HepG2 (cell line): Measurements from ENCODE around the gene WSB1. TPM values are rescaled to one million over a fixed set of nuclear protein-coding genes. Genes with fewer than 3 reads are reported as not detected.

Experiments
- ATAC-seq: fragments of 200-7000 bp; cut with Tn5 transposase; 3 replicates; pipeline ENCODE4 v1.9.1; 2020; ENCODE audit warnings: mild to moderate bottlenecking, moderate library complexity
- BruUV-seq: library from RNA; stranded (reverse); fragments of 400-500 nt; replicated peaks from 2 replicates; lab custom pipeline; 2021; lab: Mats Ljungman, UMichigan
- CTCF ChIA-PET: fragments of 300-600 bp; formaldehyde crosslinking; extraction: SDS; loops from one replicate; lab custom pipeline; 2021; ENCODE audit warnings: low total read pairs, inconsistent platforms, low intra/inter-chr PET ratio; lab: Yijun Ruan, JAX
- POLR2A ChIA-PET: fragments of 350-600 bp; sonication (Branson Sonifier 250); formaldehyde crosslinking; loops from one replicate; lab custom pipeline; 2020; ENCODE audit warnings: antibody characterized with exemption, inconsistent platforms; lab: Yijun Ruan, JAX
- DNase-seq: peaks from one replicate; pipeline ENCODE4 v3.0.0-alpha.2; 2015; ENCODE audit warnings: low spot score
- FAIRE-seq: peaks from 3 replicates; lab custom pipeline; 2011; peaks lifted over from hg19 to GRCh38; lab: Jason Lieb, UNC
- H2AFZ ChIP-seq: one replicate; pipeline ENCODE4 v1.6.1; 2011; ENCODE audit warnings: low read length, inconsistent platforms
- H3K27ac ChIP-seq: fragments of 300-600 bp; 3 replicates; pipeline ENCODE4 v1.8.0; 2011; ENCODE audit warnings: mixed run types, mild to moderate bottlenecking, mixed read lengths, low read length, inconsistent platforms; ENCODE audit not compliant: insufficient read depth; ENCODE audit errors: extremely low read length
- H3K27me3 ChIP-seq, 2 experiments: fragments of 200-600 bp in 1 of 2; 2 replicates in 1 of 2; 3 replicates in 1 of 2; pipeline versions ENCODE4 v1.6.0 to v1.8.0; 2011; ENCODE audit warnings: low read length in 2 of 2, mild to moderate bottlenecking in 2 of 2, moderate library complexity in 2 of 2, inconsistent platforms in 1 of 2; ENCODE audit not compliant: insufficient read depth in 2 of 2, control insufficient read depth in 1 of 2
- H3K36me3 ChIP-seq, 2 experiments: fragments of 200-600 bp in 1 of 2; replicated peaks in 1 of 2; 2 replicates in 1 of 2; 3 replicates in 1 of 2; pipeline versions ENCODE4 v1.5.1 to v1.8.0; 2011; ENCODE audit warnings: low read length in 2 of 2, inconsistent platforms in 1 of 2; ENCODE audit not compliant: insufficient read depth in 2 of 2, control insufficient read depth in 1 of 2
- H3K4me1 ChIP-seq: 2 replicates; pipeline ENCODE4 v1.5.1; 2012; ENCODE audit warnings: low read length, inconsistent platforms; ENCODE audit not compliant: insufficient read depth
- H3K4me2 ChIP-seq: 2 replicates; pipeline ENCODE4 v1.6.0; 2011; ENCODE audit warnings: low read depth, low read length, inconsistent platforms
- H3K4me3 ChIP-seq, 3 experiments: fragments of 200-600 bp in 1 of 3; sonication (generic), shearing (Covaris generic) in 1 of 3; replicated peaks in 1 of 3; 2 replicates each; pipeline ENCODE4 v1.5.1; 2011 to 2016; ENCODE audit warnings: low read length in 3 of 3, inconsistent platforms in 2 of 3, low read depth in 2 of 3, mild to moderate bottlenecking in 2 of 3, control low read depth in 1 of 3, mixed read lengths in 1 of 3; ENCODE audit not compliant: insufficient read depth in 1 of 3
- H3K79me2 ChIP-seq: one replicate; pipeline ENCODE4 v1.6.1; 2011; ENCODE audit warnings: low read length, inconsistent platforms; ENCODE audit not compliant: insufficient read depth
- H3K9ac ChIP-seq: 2 replicates; pipeline ENCODE4 v1.6.0; 2011; ENCODE audit warnings: mild to moderate bottlenecking, low read depth, low read length, inconsistent platforms; ENCODE audit not compliant: insufficient read depth
- H3K9me3 ChIP-seq: 2 replicates; pipeline ENCODE4 v1.5.1; 2012; ENCODE audit warnings: mild to moderate bottlenecking, low read length
- H4K20me1 ChIP-seq: 2 replicates; pipeline ENCODE4 v1.6.0; 2011; ENCODE audit warnings: inconsistent platforms, mild to moderate bottlenecking, low read length, moderate library complexity; ENCODE audit not compliant: insufficient read depth
- ADNP ChIP-seq: sonication (generic); formaldehyde crosslinking; IDR thresholded peaks from 2 replicates; pipeline ENCODE4 v1.4.0; 2020; ENCODE audit warnings: missing genetic modification reagents
- CREB3 ChIP-seq: sonication (generic); formaldehyde crosslinking; IDR thresholded peaks from 2 replicates; pipeline ENCODE4 v1.5.0; 2020; ENCODE audit warnings: missing genetic modification reagents
- CSRNP2 ChIP-seq: sonication (generic); formaldehyde crosslinking; conservative IDR thresholded peaks from 2 replicates; pipeline ENCODE4 v1.8.0; 2022; ENCODE audit warnings: low read depth, missing genetic modification reagents
- ETS1 ChIP-seq: sonication (generic); formaldehyde crosslinking; IDR thresholded peaks from 2 replicates; pipeline ENCODE4 v1.4.0; 2020; ENCODE audit warnings: missing genetic modification reagents
- FOSL1 ChIP-seq: sonication (generic); formaldehyde crosslinking; IDR thresholded peaks from 2 replicates; pipeline ENCODE4 v1.9.0; 2021; ENCODE audit warnings: missing genetic modification reagents, borderline replicate concordance
- HNF1B ChIP-seq: sonication (generic); formaldehyde crosslinking; IDR thresholded peaks from 2 replicates; pipeline ENCODE4 v1.5.1; 2020; ENCODE audit warnings: mild to moderate bottlenecking, moderate library complexity, missing genetic modification reagents
- JDP2 ChIP-seq: sonication (generic); formaldehyde crosslinking; IDR thresholded peaks from 2 replicates; pipeline ENCODE4 v1.8.1; 2022; ENCODE audit warnings: missing genetic modification reagents, borderline replicate concordance
- JUN ChIP-seq: sonication (generic); formaldehyde crosslinking; IDR thresholded peaks from 2 replicates; pipeline ENCODE4 v1.4.0; 2020; ENCODE audit warnings: mild to moderate bottlenecking, missing genetic modification reagents
- NCOA5 ChIP-seq: sonication (generic); formaldehyde crosslinking; IDR thresholded peaks from 2 replicates; pipeline ENCODE4 v1.4.0; 2020; ENCODE audit warnings: missing genetic modification reagents
- RNF2 ChIP-seq: fragments of 450-650 bp; conservative IDR thresholded peaks from 2 replicates; pipeline ENCODE4 v1.6.1; 2016; ENCODE audit warnings: low read depth
- U2AF2 ChIP-seq: fragments of 200-400 bp; formaldehyde crosslinking; IDR thresholded peaks from 2 replicates; pipeline ENCODE4 v1.6.1; 2017; ENCODE audit warnings: low read depth, mild to moderate bottlenecking, low read length
- ZBTB26 ChIP-seq: IDR thresholded peaks from 2 replicates; pipeline ENCODE4 v1.6.1; 2016; ENCODE audit warnings: missing compliant biosample characterization, missing genetic modification reagents, borderline replicate concordance
- WGBS: methylation state at CpG from one replicate; pipeline ENCODE4 v1.1.6; 2017; ENCODE audit warnings: low lambda C conversion rate; 5-methylcytosine and 5-hydroxymethylcytosine counted together
- in situ Hi-C: cut with HindIII; loops from 2 replicates; pipeline ENCODE4 v1.10.0; 2017; ENCODE audit warnings: low pct_unique_long_range_greater_than_20kb; ENCODE audit not compliant: extremely low pct_ligation_motif_present
- intact Hi-C: fragments of 100-400 bp; cut with micrococcal nuclease; formaldehyde crosslinking; loops from one replicate; pipeline ENCODE4 v1.10.0; 2022; ENCODE audit not compliant: unreplicated experiment
- polyA plus RNA-seq, 8 experiments: library from polyadenylated mRNA; depleted of rRNA in 3 of 8; stranded (reverse) in 7 of 8; unstranded in 1 of 8; fragments of >200 nt; fragmentation: Illumina TruSeq in 4 of 8; extraction: Trizol in 4 of 8; gene quantifications; 2 replicates each; pipeline versions ENCODE4 v1.2.1 to v1.2.3, GENCODE V29; 2011 to 2016; ENCODE audit warnings: low read depth in 4 of 8, missing spikeins in 1 of 8, mixed read lengths in 1 of 8; ENCODE audit not compliant: insufficient read depth in 1 of 8
- total RNA-seq, 5 experiments: library from RNA; depleted of rRNA; stranded (reverse); fragments of >200 nt; fragmentation: Illumina TruSeq; extraction: Trizol; gene quantifications; 2 replicates each; pipeline ENCODE4 v1.2.3, GENCODE V29; 2016; ENCODE audit warnings: low read depth in 1 of 5
- TF ChIP-seq, protein P1 (sequence below): IDR thresholded peaks from 2 replicates; pipeline ENCODE4 v1.6.1; 2016
- TF ChIP-seq, protein P2 (sequence below): IDR thresholded peaks from 2 replicates; pipeline ENCODE4 v1.6.1; 2016; ENCODE audit warnings: low read depth, control low read depth

WSB1 gene
- total and polyA plus RNA-seq, 2 of the 13 experiments (the other 11 are each of a cell fraction or from before 2014, with no cell fraction given): 81.3 to 294 TPM

- no peak for DNase-seq
- no peaks in the 10 kb centered on the region for H3K4me1 ChIP-seq
- ATAC-seq: no peak
- H3K27ac ChIP-seq: no peak overlapping the region
- no peak overlapping the region for H3K4me3 ChIP-seq
- H3K27me3 ChIP-seq: no peaks in the 10 kb centered on the region
- no TSS peak for BruUV-seq
- H4K20me1 ChIP-seq: no peaks in the 10 kb centered on the region
- no peaks in the 10 kb centered on the region for H3K9me3 ChIP-seq
- ChIA-PET CTCF (no interaction called here), POLR2A (interaction anchor here (1.4 kb wide), 1 partner anchor 22 kb away, joined by 5 read pairs; the partner anchor contains the start of gene WSB1)
- H3K79me2 ChIP-seq: no peaks in the 10 kb centered on the region
- WGBS: 99% methylated on average over 7 of the region's 7 CpGs
- intact Hi-C loops (no loop called here), in situ Hi-C loops (no loop called here)
- peaks cover 22 to 50% of the 10 kb centered on the region in 2 experiments for H3K36me3 ChIP-seq
- H3K9ac ChIP-seq: no peak overlapping the region
- no peak overlapping the region for H2AFZ ChIP-seq
- FAIRE-seq: no peak
- H3K4me2 ChIP-seq: no peak overlapping the region
- TF ChIP-seq HNF1B (CRISPR knock-in tag) (no peak), CREB3 (CRISPR knock-in tag) (no peak), NCOA5 (no peak), ZBTB26 (CRISPR knock-in tag) (no peak), JDP2 (no peak), ADNP (CRISPR knock-in tag) (no peak), RNF2 (no peak), ETS1 (CRISPR knock-in tag) (no peak), FOSL1 (no peak), CSRNP2 (CRISPR knock-in tag) (no peak), U2AF2 (no peak), JUN (CRISPR knock-in tag) (no peak)
- TF ChIP-seq, protein P1, sequence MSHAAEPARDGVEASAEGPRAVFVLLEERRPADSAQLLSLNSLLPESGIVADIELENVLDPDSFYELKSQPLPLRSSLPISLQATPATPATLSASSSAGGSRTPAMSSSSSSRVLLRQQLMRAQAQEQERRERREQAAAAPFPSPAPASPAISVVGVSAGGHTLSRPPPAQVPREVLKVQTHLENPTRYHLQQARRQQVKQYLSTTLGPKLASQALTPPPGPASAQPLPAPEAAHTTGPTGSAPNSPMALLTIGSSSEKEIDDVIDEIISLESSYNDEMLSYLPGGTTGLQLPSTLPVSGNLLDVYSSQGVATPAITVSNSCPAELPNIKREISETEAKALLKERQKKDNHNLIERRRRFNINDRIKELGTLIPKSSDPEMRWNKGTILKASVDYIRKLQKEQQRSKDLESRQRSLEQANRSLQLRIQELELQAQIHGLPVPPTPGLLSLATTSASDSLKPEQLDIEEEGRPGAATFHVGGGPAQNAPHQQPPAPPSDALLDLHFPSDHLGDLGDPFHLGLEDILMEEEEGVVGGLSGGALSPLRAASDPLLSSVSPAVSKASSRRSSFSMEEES (CRISPR knock-in tag): no peak
- TF ChIP-seq, protein P2, sequence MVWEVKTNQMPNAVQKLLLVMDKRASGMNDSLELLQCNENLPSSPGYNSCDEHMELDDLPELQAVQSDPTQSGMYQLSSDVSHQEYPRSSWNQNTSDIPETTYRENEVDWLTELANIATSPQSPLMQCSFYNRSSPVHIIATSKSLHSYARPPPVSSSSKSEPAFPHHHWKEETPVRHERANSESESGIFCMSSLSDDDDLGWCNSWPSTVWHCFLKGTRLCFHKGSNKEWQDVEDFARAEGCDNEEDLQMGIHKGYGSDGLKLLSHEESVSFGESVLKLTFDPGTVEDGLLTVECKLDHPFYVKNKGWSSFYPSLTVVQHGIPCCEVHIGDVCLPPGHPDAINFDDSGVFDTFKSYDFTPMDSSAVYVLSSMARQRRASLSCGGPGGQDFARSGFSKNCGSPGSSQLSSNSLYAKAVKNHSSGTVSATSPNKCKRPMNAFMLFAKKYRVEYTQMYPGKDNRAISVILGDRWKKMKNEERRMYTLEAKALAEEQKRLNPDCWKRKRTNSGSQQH: no peak
Observed at GRCh38 chr17:27315796-27316465, 22.0 kb downstream of the WSB1 start.
